Sigmoid colon (tissue), 4 donors: ENCODE data around the gene TAP1.

Experiments used
- CTCF ChIP-seq, 4 experiments: fragments of 450-650 bp in 3 of 4; fragments of 200-600 bp in 1 of 4; IDR thresholded peaks; one replicate each; pipeline ENCODE4 v1.5.1; 2016 to 2019; ENCODE audit warnings: antibody characterized with exemption in 4 of 4, mild to moderate bottlenecking in 3 of 4, moderate library complexity in 2 of 4
- POLR2AphosphoS5 ChIP-seq, 4 donors: sonication (generic); formaldehyde crosslinking; IDR thresholded peaks; one replicate each; pipeline ENCODE4 v1.6.1; 2017; ENCODE audit warnings: antibody characterized with exemption in 4 of 4

- TF ChIP-seq CTCF (IDR thresholded peaks at IDR 0.05) (no peak), POLR2AphosphoS5 (IDR thresholded peaks at IDR 0.05) (no peak)
Measured at GRCh38 chr6:32849126-32849525, 4.4 kb downstream of the TAP1 start.
